Skin epidermis (tissue), 12 donors: ENCODE measurements around the gene FBXL16.

Experiments used
- H3K27ac ChIP-seq, 21 experiments: fragments of 200-600 bp; sonication (generic) in 11 of 21; one replicate each; pipeline ENCODE4 v1.5.0; 2020; ENCODE audit warnings: mild to moderate bottlenecking in 3 of 21, inconsistent platforms in 2 of 21, moderate library complexity in 2 of 21
- H3K4me3 ChIP-seq, 7 experiments: fragments of 200-600 bp; sonication (generic) in 2 of 7; one replicate each; pipeline ENCODE4 v1.5.0; 2020; ENCODE audit warnings: inconsistent platforms in 2 of 7, mild to moderate bottlenecking in 2 of 7, moderate library complexity in 1 of 7

The FBXL16 gene

DNA sequence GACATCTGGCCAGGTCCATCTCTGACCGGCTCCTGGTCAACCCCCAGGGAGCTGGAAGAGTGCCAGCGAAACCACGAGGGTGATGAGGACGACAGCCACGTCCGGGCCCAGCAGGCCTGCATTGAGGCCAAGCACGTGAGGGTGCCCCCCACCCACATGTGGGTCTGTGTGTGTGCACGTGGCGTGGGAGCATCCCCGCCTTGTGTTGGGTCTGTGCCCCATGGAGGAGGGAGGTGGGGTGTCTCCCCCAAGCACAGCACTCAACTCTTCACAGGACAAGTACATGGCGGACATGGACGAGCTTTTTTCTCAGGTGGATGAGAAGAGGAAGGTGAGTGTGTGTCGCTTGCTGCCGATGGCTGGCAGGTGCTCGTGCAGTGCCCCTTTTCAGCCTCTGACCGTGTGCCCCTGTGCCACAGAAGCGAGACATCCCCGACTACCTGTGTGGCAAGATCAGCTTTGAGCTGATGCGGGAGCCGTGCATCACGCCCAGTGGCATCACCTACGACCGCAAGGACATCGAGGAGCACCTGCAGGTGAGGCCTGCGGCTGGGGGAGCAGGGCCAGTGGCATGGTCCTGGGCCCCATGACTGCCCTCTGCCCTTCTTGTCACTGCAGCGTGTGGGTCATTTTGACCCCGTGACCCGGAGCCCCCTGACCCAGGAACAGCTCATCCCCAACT, 23.7 kb downstream of the FBXL16 start:
- H3K4me3 ChIP-seq: peak overlapping the region in 2 of 7 experiments; percentile 88 to 91

GRCh38 chr16:680967-681745, 24.4 kb downstream of the FBXL16 start:
- Histone ChIP-seq H3K4me3 (peak overlapping the region; percentile 61 to 91 (median 79)), H3K27ac (peak overlapping the region; percentile 59 to 94 (median 87))

More for the DNA sequence above, 23.7 kb downstream of the FBXL16 start:
- H3K27ac ChIP-seq: peak overlapping the region in 1 of 21 experiments; percentile 85

DNA sequence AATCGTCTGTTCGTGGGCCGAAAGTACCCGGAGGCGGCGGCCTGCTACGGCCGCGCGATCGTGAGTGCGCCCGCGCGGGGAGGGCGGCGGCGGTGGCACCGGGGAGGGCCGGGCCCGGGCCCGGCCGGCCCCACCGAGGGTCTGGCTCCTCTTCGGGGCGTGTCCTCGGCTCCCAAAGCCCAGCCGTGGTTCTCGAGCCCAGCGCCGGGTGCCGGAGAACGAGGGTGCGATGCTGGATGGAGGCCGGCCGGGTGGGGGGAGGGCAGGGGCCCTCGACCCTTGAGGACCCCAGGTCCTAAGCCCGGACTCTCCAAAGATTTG, 25.0 kb downstream of the FBXL16 start:
- Histone ChIP-seq H3K4me3 (peak overlapping the region; percentile 61 to 91 (median 79)), H3K27ac (peak overlapping the region; percentile 59 to 94 (median 87))

- Histone ChIP-seq H3K27ac (peak within 1 kb of the TSS; percentile 59 to 94 (median 87)), H3K4me3 (peak within 1 kb of the TSS; percentile 61 to 91 (median 79))
Observed at GRCh38 chr16:679814-680624, 25.6 kb downstream of the FBXL16 start, which contains the start of gene STUB1. Gene STUB1, plus strand, starts transcription at chr16:680410. Its CDS starts 116 bp downstream, at chr16:680526.

- peak overlapping the region in 18 of 21 experiments; percentile 13 to 94 (median 68) for H3K27ac ChIP-seq
- H3K4me3 ChIP-seq: peak overlapping the region; percentile 38 to 91 (median 79)
Observed at GRCh38 chr16:678858-679813, 26.5 kb downstream of the FBXL16 start.

GRCh38 chr16:678209-678857, 27.3 kb downstream of the FBXL16 start:
- Histone ChIP-seq H3K4me3 (peak overlapping the region in 1 of 7 experiments; percentile 4), H3K27ac (peak overlapping the region in 3 of 21 experiments; percentile 65 to 93 (median 73))

- Histone ChIP-seq H3K27ac (peak overlapping the region in 2 of 21 experiments; percentile 14 to 93), H3K4me3 (peak overlapping the region in 1 of 7 experiments; percentile 4)
Observed at GRCh38 chr16:677316-678190, 28.0 kb downstream of the FBXL16 start.

- H3K4me3 ChIP-seq: no peak overlapping the region
Observed at GRCh38 chr16:676913-677312, 28.7 kb downstream of the FBXL16 start.

GRCh38 chr16:676565-676902, 29.1 kb downstream of the FBXL16 start:
- no peak overlapping the region for H3K4me3 ChIP-seq
- H3K27ac ChIP-seq: peak overlapping the region in 1 of 21 experiments; percentile 21

More at GRCh38 chr16:676913-677312, 28.7 kb downstream of the FBXL16 start:
- peak overlapping the region in 1 of 21 experiments; percentile 21 for H3K27ac ChIP-seq

- H3K4me3 ChIP-seq: peak overlapping the region in 3 of 7 experiments; percentile 15 to 32 (median 19)
Observed at GRCh38 chr16:675884-676564, 29.6 kb downstream of the FBXL16 start.

DNA sequence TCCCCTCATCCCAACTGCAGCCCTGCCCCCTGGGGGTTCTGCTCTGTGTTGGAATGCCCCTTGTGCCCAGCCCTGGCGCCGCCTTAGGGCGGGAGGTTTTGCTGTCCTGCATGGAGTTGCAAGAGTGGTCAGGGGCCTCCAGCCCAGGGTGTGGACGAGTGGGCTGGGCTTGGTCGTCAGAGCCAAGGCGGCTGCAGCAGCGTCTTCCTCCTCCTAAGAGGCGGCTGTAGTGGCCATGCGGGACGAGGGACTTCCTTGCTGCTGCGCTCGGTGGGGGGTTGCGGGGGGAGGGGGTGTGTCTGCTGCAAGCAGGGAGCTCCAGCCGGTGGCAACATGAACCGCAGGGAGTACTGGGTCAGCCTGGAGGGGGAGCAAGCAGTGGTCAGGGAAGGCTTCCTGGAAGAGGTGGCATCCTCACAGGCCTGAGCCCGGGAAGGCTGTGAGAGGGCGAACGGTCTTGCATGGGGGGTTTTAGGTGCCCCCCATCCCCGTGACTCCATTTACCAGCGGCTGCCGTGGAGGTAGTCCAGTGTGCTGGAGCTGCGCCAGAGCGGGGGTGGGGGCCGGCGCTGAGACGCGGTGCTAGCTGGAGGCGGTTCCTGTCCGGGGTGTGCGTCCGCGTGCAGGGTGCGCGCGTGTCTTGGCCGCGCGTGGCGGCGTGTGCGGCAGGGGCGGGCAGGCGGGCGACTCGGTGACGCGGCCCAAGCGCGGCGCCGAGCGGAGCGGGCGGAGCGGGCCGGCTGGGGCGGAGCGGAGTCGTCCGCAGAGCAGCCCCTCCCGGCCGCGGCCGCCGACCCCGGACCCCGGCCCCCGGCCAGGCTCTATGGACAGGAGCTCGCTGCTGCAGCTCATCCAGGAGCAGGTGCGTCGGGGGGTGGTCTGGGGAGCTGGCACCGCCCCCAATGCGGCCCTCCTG, 30.4 kb downstream of the FBXL16 start, which contains the start of gene RHBDL1:
RHBDL1 (plus strand) TSS at position 704 of the 916 bp plus-strand sequence; CDS start at position 824, 120 bp downstream.
- peak within 1 kb of the TSS in 1 of 21 experiments; percentile 21 for H3K27ac ChIP-seq
- peak within 1 kb of the TSS in 3 of 7 experiments; percentile 15 to 32 (median 19) for H3K4me3 ChIP-seq

More at GRCh38 chr16:675884-676564, 29.6 kb downstream of the FBXL16 start:
- H3K27ac ChIP-seq: peak overlapping the region in 1 of 21 experiments; percentile 21

DNA sequence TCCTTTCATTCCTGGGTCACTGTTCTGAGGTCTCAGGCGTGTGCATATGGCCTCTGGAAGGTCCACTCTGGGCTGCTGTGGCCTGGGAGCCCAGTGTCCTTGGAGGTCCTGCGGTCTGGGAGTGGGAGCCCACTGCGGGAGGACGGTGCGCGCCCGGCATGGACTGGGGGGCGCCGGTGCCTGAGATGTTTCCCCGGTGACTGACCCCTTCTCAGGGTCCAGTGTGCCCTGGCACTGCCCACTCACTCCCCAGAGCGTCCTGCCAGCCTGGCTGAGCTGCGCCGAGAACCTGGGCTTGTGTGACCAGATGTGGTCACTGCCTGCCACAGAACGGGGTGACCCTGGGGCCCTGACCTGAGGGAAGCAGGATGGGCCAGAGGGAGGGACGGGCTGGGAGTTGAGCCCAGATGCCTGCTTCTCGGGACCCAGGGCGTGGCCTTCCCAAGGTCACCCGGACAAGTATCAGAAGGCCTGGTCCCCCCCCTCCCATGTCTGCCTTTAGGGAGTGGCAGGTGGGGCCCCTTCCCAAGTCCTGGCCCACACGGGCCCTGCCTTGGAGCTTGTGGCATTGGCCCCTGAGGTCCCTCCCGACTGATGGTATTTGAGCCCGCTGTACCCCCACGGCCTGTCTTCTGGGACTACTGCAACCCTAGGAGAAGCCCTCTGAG, 31.3 kb downstream of the FBXL16 start:
- H3K4me3 ChIP-seq: no peak overlapping the region
- H3K27ac ChIP-seq: no peak overlapping the region

DNA sequence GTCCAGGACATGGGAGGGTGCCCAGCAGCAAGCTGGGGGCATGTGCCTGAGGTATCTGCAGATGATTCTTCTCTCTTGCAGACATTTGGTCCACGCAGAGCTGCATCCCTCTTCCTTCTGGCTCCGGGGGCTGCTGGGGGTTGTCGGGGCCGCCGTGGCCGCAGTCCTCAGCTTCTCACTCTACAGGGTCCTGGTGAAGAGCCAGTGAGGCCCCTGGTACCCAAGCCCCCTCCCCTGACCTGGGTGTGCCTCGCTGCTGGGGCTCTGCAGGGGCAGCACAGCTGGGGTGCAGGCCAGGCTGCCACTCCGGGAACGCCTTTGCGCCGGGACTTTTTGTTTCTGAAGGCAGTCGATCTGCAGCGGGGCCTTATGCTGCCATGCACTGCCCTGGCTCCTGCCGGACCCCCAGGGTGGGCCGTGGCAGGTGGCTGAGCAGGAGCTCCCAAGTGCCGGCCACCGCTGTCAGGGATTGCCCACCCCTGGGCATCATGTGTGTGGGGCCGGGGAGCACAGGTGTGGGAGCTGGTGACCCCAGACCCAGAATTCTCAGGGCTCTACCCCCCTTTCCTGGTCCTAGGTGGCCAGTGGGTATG, 32.1 kb downstream of the FBXL16 start:
- Histone ChIP-seq H3K4me3 (no peak overlapping the region), H3K27ac (no peak overlapping the region)

DNA sequence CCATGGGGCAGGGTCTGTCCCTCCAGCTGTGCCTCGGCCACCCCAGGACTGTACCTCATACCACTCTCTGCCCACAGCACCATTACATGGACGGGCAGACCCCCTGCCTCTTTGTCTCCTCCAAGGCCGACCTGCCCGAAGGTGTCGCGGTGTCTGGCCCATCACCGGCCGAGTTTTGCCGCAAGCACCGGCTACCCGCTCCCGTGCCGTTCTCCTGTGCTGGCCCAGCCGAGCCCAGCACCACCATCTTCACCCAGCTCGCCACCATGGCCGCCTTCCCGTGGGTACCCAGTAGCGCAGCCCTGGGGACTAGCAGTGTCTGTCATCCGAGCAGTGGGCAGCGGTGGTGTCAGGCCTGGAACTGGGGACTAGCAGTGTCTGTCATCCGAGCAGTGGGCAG, 32.8 kb downstream of the FBXL16 start:
- Histone ChIP-seq H3K27ac (no peak overlapping the region), H3K4me3 (no peak overlapping the region)

- Histone ChIP-seq H3K27ac (no peak overlapping the region), H3K4me3 (no peak overlapping the region)
Observed at GRCh38 chr16:672371-672770, 33.2 kb downstream of the FBXL16 start.
